GM12891 (cell line): Measurements from ENCODE around the gene SRSF9.

ENCODE experiments used
- PAX5 ChIP-seq: IDR thresholded peaks from 2 replicates; pipeline ENCODE4 v1.6.1; 2011; ENCODE audit warnings: low read length, moderate library complexity, mild to moderate bottlenecking; ENCODE audit not compliant: insufficient read depth, severe bottlenecking
- POLR2A ChIP-seq: IDR thresholded peaks from 2 replicates; pipeline ENCODE4 v1.6.1; 2011; ENCODE audit warnings: low read depth, low read length, control low read depth
- POLR2AphosphoS5 ChIP-seq: IDR thresholded peaks from 2 replicates; pipeline ENCODE4 v1.6.1; 2011; ENCODE audit warnings: low read depth, low read length, control low read depth
- SPI1 ChIP-seq: IDR thresholded peaks from 2 replicates; pipeline ENCODE4 v1.6.1; 2011; ENCODE audit warnings: low read depth, low read length, control low read depth
- TAF1 ChIP-seq: IDR thresholded peaks from 2 replicates; pipeline ENCODE4 v1.6.1; 2011; ENCODE audit warnings: low read depth, low read length, control low read depth

DNA sequence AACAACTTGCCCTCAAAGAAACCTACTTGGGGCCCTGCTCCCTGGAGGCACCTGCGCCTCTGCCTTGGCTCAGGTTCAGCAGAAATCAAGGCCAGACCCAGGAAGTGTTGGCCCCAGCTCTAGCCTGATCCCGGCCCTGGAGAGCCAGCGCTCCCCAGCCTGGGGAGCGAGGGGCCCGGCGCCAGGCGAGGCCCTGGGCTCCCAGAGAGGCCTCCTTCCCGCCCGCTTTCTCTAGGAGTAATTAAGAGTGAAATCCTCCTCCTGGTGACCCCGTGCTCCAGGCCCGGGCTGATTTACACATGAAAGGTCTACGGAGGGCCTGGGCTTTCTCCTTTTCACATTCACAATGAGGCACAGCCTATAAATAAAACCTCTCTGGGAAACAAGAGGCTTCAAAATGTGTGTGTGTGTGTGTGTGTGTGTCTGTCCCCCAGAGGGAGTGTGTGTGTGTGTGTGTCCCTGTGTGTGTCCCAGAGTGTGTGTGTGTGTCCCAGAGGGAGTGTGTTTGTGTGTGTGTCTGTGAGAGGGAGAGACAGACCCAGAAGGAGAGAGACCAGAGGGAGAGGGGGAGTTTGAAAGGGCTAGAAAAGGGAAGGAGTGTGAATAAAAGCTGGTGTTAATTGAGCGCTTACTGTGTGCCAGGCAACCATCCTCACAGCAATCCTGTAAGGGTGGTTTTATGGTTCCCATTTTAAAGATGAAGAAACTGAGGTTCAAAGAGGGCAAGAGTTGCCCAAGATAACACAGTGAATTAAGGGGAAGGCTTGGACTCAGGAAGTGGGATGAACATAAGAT lies 55.5 kb downstream of the SRSF9 start:
- TF ChIP-seq POLR2A (no peak), POLR2AphosphoS5 (no peak), PAX5 (no peak), SPI1 (no peak), TAF1 (no peak)
